IMR-90 (cell line): ENCODE measurements around the gene IL6. TPM values are rescaled to one million over a fixed set of nuclear protein-coding genes. Genes with fewer than 3 reads are reported as not detected.
A peak's percentile ranks its signal among the peaks of the same experiment; 100 is the strongest.

Experiments
- ATAC-seq: fragments of 200-7000 bp; cut with Tn5 transposase; 2 replicates; pipeline ENCODE4 v1.9.1; 2020; ENCODE audit warnings: low read depth, mild to moderate bottlenecking, moderate library complexity
- BruUV-seq: library from RNA; stranded (reverse); fragments of 400-500 nt; replicated peaks from 2 replicates; lab custom pipeline; 2021; lab: Mats Ljungman, UMichigan
- CTCF ChIA-PET: fragments of 300-600 bp; formaldehyde crosslinking; extraction: SDS; loops from one replicate; lab custom pipeline; 2021; ENCODE audit warnings: antibody characterized with exemption; lab: Yijun Ruan, JAX
- POLR2A ChIA-PET: fragments of 300-600 bp; sonication (Branson Sonifier 250); formaldehyde crosslinking; loops from one replicate; lab custom pipeline; 2022; ENCODE audit warnings: antibody characterized with exemption; ENCODE audit not compliant: unreplicated experiment; lab: Charles Lee
- DNase-seq: peaks from one replicate; pipeline ENCODE4 v3.0.0; 2013
- H2AFZ ChIP-seq: replicated peaks from 2 replicates; pipeline ENCODE3; 2013; ENCODE audit warnings: low read length, mild to moderate bottlenecking; ENCODE audit not compliant: poor library complexity
- H2AK5ac ChIP-seq: 2 replicates; pipeline ENCODE4 v1.6.1; 2013; ENCODE audit warnings: low read depth, low read length, inconsistent platforms
- H2AK9ac ChIP-seq: replicated peaks from 2 replicates; pipeline ENCODE3; 2013; ENCODE audit warnings: mild to moderate bottlenecking, low read depth, low read length, moderate library complexity; ENCODE audit not compliant: poor library complexity
- H2BK120ac ChIP-seq: 2 replicates; pipeline ENCODE4 v1.6.1; 2013; ENCODE audit warnings: low read depth, low read length, inconsistent platforms
- H2BK15ac ChIP-seq: 3 replicates; pipeline ENCODE4 v1.6.1; 2013; ENCODE audit warnings: low read depth, low read length, inconsistent platforms
- H2BK20ac ChIP-seq: 2 replicates; pipeline ENCODE4 v1.6.1; 2013; ENCODE audit warnings: low read depth, mild to moderate bottlenecking, inconsistent platforms, low read length, moderate library complexity
- H2BK5ac ChIP-seq: 2 replicates; pipeline ENCODE4 v1.6.1; 2013; ENCODE audit warnings: mild to moderate bottlenecking, low read depth, low read length, inconsistent platforms; ENCODE audit not compliant: poor library complexity, severe bottlenecking
- H3K14ac ChIP-seq: replicated peaks from 2 replicates; pipeline ENCODE4 v1.6.1; 2013; ENCODE audit warnings: low read depth, low read length, inconsistent platforms
- H3K18ac ChIP-seq: 2 replicates; pipeline ENCODE4 v1.6.1; 2013; ENCODE audit warnings: low read depth, low read length, control low read depth
- H3K23ac ChIP-seq: 2 replicates; pipeline ENCODE4 v1.6.1; 2013; ENCODE audit warnings: low read depth, low read length, inconsistent platforms
- H3K27ac ChIP-seq: 2 replicates; pipeline ENCODE4 v1.5.1; 2013; ENCODE audit warnings: mild to moderate bottlenecking, control low read depth, low read length; ENCODE audit not compliant: insufficient read depth
- H3K27me3 ChIP-seq: 2 replicates; pipeline ENCODE4 v1.6.1; 2013; ENCODE audit warnings: low read length; ENCODE audit not compliant: control insufficient read depth, insufficient read depth
- H3K36me3 ChIP-seq: 2 replicates; pipeline ENCODE4 v1.6.1; 2013; ENCODE audit warnings: low read length, mixed read lengths; ENCODE audit not compliant: control insufficient read depth, insufficient read depth
- H3K4ac ChIP-seq: 2 replicates; pipeline ENCODE4 v1.6.1; 2013; ENCODE audit warnings: low read depth, low read length, inconsistent platforms
- H3K4me1 ChIP-seq: 2 replicates; pipeline ENCODE4 v1.6.1; 2013; ENCODE audit warnings: low read length, mixed read lengths; ENCODE audit not compliant: control insufficient read depth, insufficient read depth
- H3K4me2 ChIP-seq: 2 replicates; pipeline ENCODE4 v1.6.1; 2013; ENCODE audit warnings: low read depth, mild to moderate bottlenecking, control low read depth, low read length, moderate library complexity
- H3K4me3 ChIP-seq: 2 replicates; pipeline ENCODE4 v1.5.1; 2013; ENCODE audit warnings: low read depth, mild to moderate bottlenecking, control low read depth, low read length, moderate library complexity; ENCODE audit not compliant: insufficient read depth
- H3K56ac ChIP-seq: 2 replicates; pipeline ENCODE4 v1.6.1; 2013; ENCODE audit warnings: low read length, inconsistent platforms; ENCODE audit not compliant: insufficient read depth; ENCODE audit errors: extremely low read depth
- H3K79me1 ChIP-seq, 2 experiments: 2 replicates each; pipeline ENCODE4 v1.6.1; 2013; ENCODE audit warnings: low read length in 2 of 2, inconsistent platforms in 1 of 2, low read depth in 1 of 2
- H3K9ac ChIP-seq: 2 replicates; pipeline ENCODE4 v1.6.1; 2013; ENCODE audit warnings: low read depth, low read length, control low read depth
- H3K9me1 ChIP-seq: 2 replicates; pipeline ENCODE4 v1.6.1; 2013; ENCODE audit warnings: low read length, inconsistent platforms; ENCODE audit not compliant: insufficient read depth
- H3K9me3 ChIP-seq: 2 replicates; pipeline ENCODE4 v1.6.1; 2013; ENCODE audit warnings: low read length; ENCODE audit not compliant: control insufficient read depth, insufficient read depth
- H4K20me1 ChIP-seq: 2 replicates; pipeline ENCODE4 v1.6.1; 2013; ENCODE audit warnings: low read length, inconsistent platforms; ENCODE audit not compliant: insufficient read depth
- H4K5ac ChIP-seq: 2 replicates; pipeline ENCODE4 v1.6.1; 2013; ENCODE audit warnings: mild to moderate bottlenecking, low read depth, low read length, control low read depth
- H4K8ac ChIP-seq, 2 experiments: 2 replicates each; pipeline ENCODE4 v1.6.1; 2013; ENCODE audit warnings: low read depth in 2 of 2, low read length in 2 of 2, control low read depth in 1 of 2, inconsistent platforms in 1 of 2
- H4K91ac ChIP-seq: 2 replicates; pipeline ENCODE4 v1.6.1; 2013; ENCODE audit warnings: low read depth, low read length, inconsistent platforms; ENCODE audit not compliant: insufficient read depth
- BHLHE40 ChIP-seq: fragments of 150-350 bp; IDR thresholded peaks from 2 replicates; pipeline ENCODE4 v1.6.1; 2016; ENCODE audit warnings: mild to moderate bottlenecking, low read depth, low read length
- CEBPB ChIP-seq: IDR thresholded peaks from 2 replicates; pipeline ENCODE4 v1.6.1; 2012; ENCODE audit warnings: low read depth, low read length, improper control_type of control experiment
- ELK1 ChIP-seq: fragments of 150-350 bp; IDR thresholded peaks from 2 replicates; pipeline ENCODE4 v1.6.1; 2016; ENCODE audit warnings: low read depth, mild to moderate bottlenecking, low read length, moderate library complexity, borderline replicate concordance
- POLR2A ChIP-seq: IDR thresholded peaks from 2 replicates; pipeline ENCODE4 v1.6.1; 2012; ENCODE audit warnings: mild to moderate bottlenecking, low read depth, low read length
- RCOR1 ChIP-seq: IDR thresholded peaks from 2 replicates; pipeline ENCODE4 v1.6.1; 2012; ENCODE audit warnings: mild to moderate bottlenecking, low read length, improper control_type of control experiment; ENCODE audit not compliant: insufficient replicate concordance
- SMC3 ChIP-seq: fragments of 150-350 bp; IDR thresholded peaks from 2 replicates; pipeline ENCODE4 v1.6.1; 2016; ENCODE audit warnings: low read depth, mild to moderate bottlenecking, antibody characterized with exemption, low read length, moderate library complexity
- WGBS, 2 experiments: methylation state at CpG; one replicate each; pipeline versions ENCODE4 v1.1.5 to v1.1.7; 2013; ENCODE audit warnings: missing lambda C conversion rate in 2 of 2; ENCODE audit not compliant: insufficient read length in 1 of 2; ENCODE audit errors: extremely low coverage in 2 of 2; 5-methylcytosine and 5-hydroxymethylcytosine counted together
- dilution Hi-C: fragments of 300-500 bp; cut with HindIII; formaldehyde crosslinking; loops from one replicate; pipeline ENCODE4 v1.14.3; 2018; ENCODE audit warnings: low sequenced_read_pairs; ENCODE audit not compliant: unreplicated experiment
- in situ Hi-C: fragments of 300-500 bp; cut with MboI; formaldehyde crosslinking; loops from 3 replicates; pipeline ENCODE4 v1.14.3; 2019; ENCODE audit warnings: low sequenced_read_pairs, inconsistent platforms, mixed read lengths
- intact Hi-C: fragments of 100-400 bp; cut with micrococcal nuclease; formaldehyde crosslinking; loops from 2 replicates; pipeline ENCODE4 v1.10.0; 2022
- polyA plus RNA-seq, 3 experiments: library from polyadenylated mRNA; depleted of rRNA; stranded (reverse); fragments of >200 nt; gene quantifications; 2 replicates each; pipeline ENCODE4 v1.2.3, GENCODE V29; 2012; ENCODE audit warnings: low replicate concordance in 1 of 3
- total RNA-seq: library from RNA; depleted of rRNA; stranded (reverse); fragments of >200 nt; gene quantifications from 2 replicates; pipeline ENCODE4 v1.2.3, GENCODE V29; 2012

The IL6 gene
- total and polyA plus RNA-seq, 2 of the 4 experiments (the other 2 are of a cell fraction) = 15.2 to 50.8 TPM

- Histone ChIP-seq H3K4me1 (peaks cover 26% of the 10 kb centered on the region), H3K9me3 (no peaks in the 10 kb centered on the region), H3K14ac (peak overlapping the region; percentile 32), H2BK5ac (no peak overlapping the region), H3K79me1 (peaks cover 5 to 15% of the 10 kb centered on the region in 2 experiments; a peak in 2 of 4 replicates), H3K27ac (no peak overlapping the region), H3K4ac (peak overlapping the region; percentile 37), H2AK9ac (no peak overlapping the region), H2BK20ac (peak overlapping the region; percentile 38; the same call in 1 of the 2 replicates), H3K27me3 (no peaks in the 10 kb centered on the region), H4K20me1 (no peaks in the 10 kb centered on the region), H3K4me3 (no peak overlapping the region), H3K18ac (peak overlapping the region; percentile 15; the same call in 1 of the 2 replicates), H2BK15ac (peak overlapping the region; percentile 89; the same call in 2 of the 3 replicates), H4K8ac (peak overlapping the region in 1 of 2 experiments; percentile 39; a peak in 1 of 4 replicates), H3K4me2 (no peak overlapping the region), H2AK5ac (peak overlapping the region; percentile 64; the same call in 1 of the 2 replicates), H3K36me3 (no peaks in the 10 kb centered on the region), H2BK120ac (peak overlapping the region; percentile 68), H4K5ac (0 out of 2 replicates have a peak overlapping the region, but pooled peaks have one; percentile 28), H3K23ac (no peak overlapping the region), H4K91ac (peak overlapping the region; percentile 27; the same call in 1 of the 2 replicates), H3K9ac (no peak overlapping the region), H2AFZ (no peak overlapping the region), H3K56ac (no peak overlapping the region), H3K9me1 (peaks cover 15% of the 10 kb centered on the region)
- BruUV-seq = no TSS peak
- in situ Hi-C loops (loop anchor here (5.0 kb wide), 1 partner anchor 159 kb away; no protein-coding TSS in a partner anchor), dilution Hi-C loops (no loop called here), intact Hi-C loops (no loop called here)
- ATAC-seq (no peak), DNase-seq (no peak)
- no peak for TF ChIP-seq CEBPB
- TF ChIP-seq POLR2A = no peak
- TF ChIP-seq RCOR1 = no peak
- no peak for TF ChIP-seq SMC3
- TF ChIP-seq ELK1 = no peak
- no peak for TF ChIP-seq BHLHE40
- CTCF ChIA-PET = interaction anchor here (0.6 kb wide), 1 partner anchor 24 kb away, joined by 5 read pairs; no protein-coding TSS in a partner anchor
- 86% methylated on average over 1 of the region's 3 CpGs; no CpG with 5 or more reads in 1 of the 2 experiments for WGBS, 2 experiments
- POLR2A ChIA-PET = no interaction called here
These were observed 5.9 kb upstream of the IL6 start for GRCh38 chr7:22720791-22721786.
